GM23338 (cell line): Measurements from ENCODE around the gene TLE2. TPM values are rescaled to one million over a fixed set of nuclear protein-coding genes. Genes with fewer than 3 reads are reported as not detected.

Experiments used
- ATAC-seq: fragments of 200-7000 bp; cut with Tn5 transposase; 3 replicates; pipeline ENCODE4 v1.9.1; 2020
- DNase-seq: peaks from one replicate; pipeline ENCODE4 v3.0.0-alpha.2; 2015; ENCODE audit warnings: low spot score
- H2AFZ ChIP-seq: fragments of 200-600 bp; sonication (generic); 2 replicates; pipeline ENCODE4 v1.8.0; 2016; ENCODE audit warnings: antibody characterized with exemption, mild to moderate bottlenecking, moderate library complexity
- H3F3A ChIP-seq: fragments of 200-600 bp; sonication (generic); replicated peaks from 2 replicates; pipeline ENCODE4 v1.8.0; 2017; ENCODE audit warnings: antibody characterized with exemption, mixed run types, low read depth
- H3K27ac ChIP-seq: fragments of 200-600 bp; sonication (generic); 2 replicates; pipeline ENCODE4 v1.6.1; 2016; ENCODE audit warnings: low read depth
- H3K27me3 ChIP-seq: fragments of 200-600 bp; sonication (generic); 2 replicates; pipeline ENCODE4 v1.8.0; 2016; ENCODE audit warnings: mild to moderate bottlenecking, mixed run types, moderate library complexity; ENCODE audit not compliant: insufficient read depth
- H3K36me3 ChIP-seq: fragments of 200-600 bp; sonication (generic); 2 replicates; pipeline ENCODE4 v1.8.0; 2016; ENCODE audit warnings: mild to moderate bottlenecking; ENCODE audit not compliant: insufficient read depth
- H3K4me1 ChIP-seq: fragments of 200-600 bp; sonication (generic); 2 replicates; pipeline ENCODE4 v1.8.0; 2016; ENCODE audit warnings: mild to moderate bottlenecking, moderate library complexity; ENCODE audit not compliant: insufficient read depth
- H3K4me2 ChIP-seq: fragments of 200-600 bp; sonication (generic); 2 replicates; pipeline ENCODE4 v1.7.1; 2017; ENCODE audit warnings: mixed run types
- H3K4me3 ChIP-seq: fragments of 200-600 bp; sonication (generic); 2 replicates; pipeline ENCODE4 v1.6.1; 2016; ENCODE audit warnings: mixed run types
- H3K79me2 ChIP-seq: fragments of 200-600 bp; sonication (generic); replicated peaks from 2 replicates; pipeline ENCODE4 v1.8.0; 2017; ENCODE audit warnings: mild to moderate bottlenecking; ENCODE audit not compliant: insufficient read depth
- H3K9me2 ChIP-seq: fragments of 200-600 bp; sonication (generic); 2 replicates; pipeline ENCODE4 v1.8.0; 2017; ENCODE audit not compliant: insufficient read depth
- H4K20me1 ChIP-seq: fragments of 200-600 bp; sonication (generic); replicated peaks from 2 replicates; pipeline ENCODE4 v1.8.0; 2017; ENCODE audit warnings: mild to moderate bottlenecking; ENCODE audit not compliant: insufficient read depth
- H3K27ac Mint-ChIP-seq: 2 replicates; pipeline ENCODE4 v1.8.0; 2020; ENCODE audit warnings: inconsistent platforms, mild to moderate bottlenecking, moderate library complexity, mixed read lengths
- H3K27me3 Mint-ChIP-seq: 3 replicates; pipeline ENCODE4 v1.8.0; 2022; ENCODE audit warnings: low read depth, mild to moderate bottlenecking, moderate library complexity, mixed read lengths, inconsistent platforms; ENCODE audit not compliant: insufficient read depth, poor library complexity
- H3K36me3 Mint-ChIP-seq: 3 replicates; pipeline ENCODE4 v1.8.0; 2021; ENCODE audit warnings: low read depth, mild to moderate bottlenecking, inconsistent platforms, moderate library complexity, mixed read lengths
- H3K4me1 Mint-ChIP-seq: 3 replicates; pipeline ENCODE4 v1.8.0; 2020; ENCODE audit warnings: mild to moderate bottlenecking, inconsistent platforms, mixed read lengths
- H3K4me3 Mint-ChIP-seq: 3 replicates; pipeline ENCODE4 v1.8.0; 2021; ENCODE audit warnings: moderate library complexity, mild to moderate bottlenecking, inconsistent platforms, mixed read lengths
- H3K9me3 Mint-ChIP-seq: 3 replicates; pipeline ENCODE4 v1.8.0; 2020; ENCODE audit warnings: moderate library complexity, mild to moderate bottlenecking, inconsistent platforms, mixed read lengths
- ETS1 ChIP-seq: IDR thresholded peaks from 2 replicates; pipeline ENCODE4 v1.6.1; 2016; ENCODE audit warnings: antibody characterized with exemption
- EZH2 ChIP-seq: fragments of 200-600 bp; sonication (generic); IDR thresholded peaks from one replicate; pipeline ENCODE4 v1.8.0; 2017; ENCODE audit warnings: antibody characterized with exemption, mild to moderate bottlenecking, low read depth; ENCODE audit not compliant: unreplicated experiment
- NANOG ChIP-seq: IDR thresholded peaks from 2 replicates; pipeline ENCODE4 v1.6.1; 2016; ENCODE audit warnings: antibody characterized with exemption, borderline replicate concordance
- POLR2AphosphoS5 ChIP-seq: IDR thresholded peaks from 2 replicates; pipeline ENCODE4 v1.6.1; 2016; ENCODE audit warnings: antibody characterized with exemption, low read depth
- STAT1 ChIP-seq: IDR thresholded peaks from one replicate; pipeline ENCODE4 v1.6.1; 2016; ENCODE audit warnings: antibody characterized with exemption; ENCODE audit not compliant: unreplicated experiment
- ZNF114 ChIP-seq: fragments of 250-450 bp; sonication (Bioruptor Pico); IDR thresholded peaks from 2 replicates; pipeline ENCODE4 v1.5.0; 2020; ENCODE audit warnings: mild to moderate bottlenecking, moderate library complexity
- polyA plus RNA-seq: library from polyadenylated mRNA; unstranded; fragments of >200 nt; fragmentation: Nextera tagmentation; extraction: Ambion mirVana; gene quantifications from 2 replicates; pipeline ENCODE4 v1.2.1, GENCODE V29; 2016
- total RNA-seq: library from RNA; depleted of rRNA; stranded (reverse); fragments of >200 nt; shearing (Covaris generic); gene quantifications from 2 replicates; pipeline ENCODE4 v1.2.3, GENCODE V29; 2014
- TF ChIP-seq, protein P1 (sequence below): IDR thresholded peaks from one replicate; pipeline ENCODE4 v1.6.1; 2018; ENCODE audit warnings: antibody characterized with exemption; ENCODE audit not compliant: unreplicated experiment
- TF ChIP-seq, protein P2 (sequence below): fragments of 250-450 bp; sonication (Bioruptor Pico); IDR thresholded peaks from 2 replicates; pipeline ENCODE4 v1.5.0; 2020; ENCODE audit warnings: mild to moderate bottlenecking, moderate library complexity

Gene TLE2
- total and polyA plus RNA-seq, 2 experiments from 2014 or later, result 5.2 to 22.8 TPM

DNA sequence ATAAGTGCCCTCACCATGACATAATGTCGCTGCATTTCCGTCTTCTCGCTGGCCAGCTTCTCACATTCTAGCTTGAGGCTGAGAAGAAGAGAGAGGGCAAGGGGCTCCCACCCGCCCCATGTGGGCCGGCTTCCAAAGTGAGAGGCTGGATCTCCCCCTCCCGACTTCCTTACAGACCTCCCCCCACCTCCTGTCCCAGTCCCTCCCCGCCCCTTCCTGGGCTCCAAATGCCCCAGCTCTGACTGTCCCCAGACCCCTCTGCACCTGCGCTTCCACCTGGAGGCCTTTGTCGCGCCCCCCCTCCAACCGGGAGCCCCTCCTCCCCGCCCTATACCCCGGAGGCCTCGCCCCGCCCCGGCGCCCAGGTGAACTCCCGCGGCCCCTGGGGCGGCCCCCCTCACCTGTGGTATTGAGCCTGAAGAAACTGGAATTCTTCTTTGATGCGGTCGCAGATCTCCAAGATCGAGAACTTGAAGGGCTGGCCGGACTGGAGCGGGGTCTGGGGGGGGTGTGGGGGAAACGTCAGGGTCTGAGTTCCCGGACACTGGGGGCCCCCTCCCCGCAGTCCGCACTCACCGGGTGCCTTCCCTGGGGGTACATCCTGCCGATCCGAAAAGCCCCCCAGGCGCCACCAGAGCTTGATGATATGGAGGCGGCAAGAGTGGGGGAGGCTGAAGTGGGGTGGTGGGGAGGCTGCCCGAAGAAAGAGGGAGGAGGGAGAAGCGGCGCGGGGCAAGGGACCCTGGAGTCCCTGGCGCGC, 595 bp downstream of the TLE2 start:
- H3K9me3 Mint-ChIP-seq, result no peaks in the 10 kb centered on the region
- H3K27me3 Mint-ChIP-seq, result peaks cover 61% of the 10 kb centered on the region
- H3K4me1 Mint-ChIP-seq, result peaks cover 17% of the 10 kb centered on the region; the same call in 2 of the 3 replicates
- peaks cover 91% of the 10 kb centered on the region for H3K27me3 ChIP-seq
- H3K4me1 ChIP-seq, result peaks cover 15% of the 10 kb centered on the region; the same call in 1 of the 2 replicates
- TF ChIP-seq, protein P1, sequence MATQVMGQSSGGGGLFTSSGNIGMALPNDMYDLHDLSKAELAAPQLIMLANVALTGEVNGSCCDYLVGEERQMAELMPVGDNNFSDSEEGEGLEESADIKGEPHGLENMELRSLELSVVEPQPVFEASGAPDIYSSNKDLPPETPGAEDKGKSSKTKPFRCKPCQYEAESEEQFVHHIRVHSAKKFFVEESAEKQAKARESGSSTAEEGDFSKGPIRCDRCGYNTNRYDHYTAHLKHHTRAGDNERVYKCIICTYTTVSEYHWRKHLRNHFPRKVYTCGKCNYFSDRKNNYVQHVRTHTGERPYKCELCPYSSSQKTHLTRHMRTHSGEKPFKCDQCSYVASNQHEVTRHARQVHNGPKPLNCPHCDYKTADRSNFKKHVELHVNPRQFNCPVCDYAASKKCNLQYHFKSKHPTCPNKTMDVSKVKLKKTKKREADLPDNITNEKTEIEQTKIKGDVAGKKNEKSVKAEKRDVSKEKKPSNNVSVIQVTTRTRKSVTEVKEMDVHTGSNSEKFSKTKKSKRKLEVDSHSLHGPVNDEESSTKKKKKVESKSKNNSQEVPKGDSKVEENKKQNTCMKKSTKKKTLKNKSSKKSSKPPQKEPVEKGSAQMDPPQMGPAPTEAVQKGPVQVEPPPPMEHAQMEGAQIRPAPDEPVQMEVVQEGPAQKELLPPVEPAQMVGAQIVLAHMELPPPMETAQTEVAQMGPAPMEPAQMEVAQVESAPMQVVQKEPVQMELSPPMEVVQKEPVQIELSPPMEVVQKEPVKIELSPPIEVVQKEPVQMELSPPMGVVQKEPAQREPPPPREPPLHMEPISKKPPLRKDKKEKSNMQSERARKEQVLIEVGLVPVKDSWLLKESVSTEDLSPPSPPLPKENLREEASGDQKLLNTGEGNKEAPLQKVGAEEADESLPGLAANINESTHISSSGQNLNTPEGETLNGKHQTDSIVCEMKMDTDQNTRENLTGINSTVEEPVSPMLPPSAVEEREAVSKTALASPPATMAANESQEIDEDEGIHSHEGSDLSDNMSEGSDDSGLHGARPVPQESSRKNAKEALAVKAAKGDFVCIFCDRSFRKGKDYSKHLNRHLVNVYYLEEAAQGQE, result no peak
- TF ChIP-seq ETS1 (no peak), EZH2 (peak; percentile 57), POLR2AphosphoS5 (no peak), NANOG (no peak), ZNF114 (no peak), STAT1 (no peak)
- TF ChIP-seq, protein P2, sequence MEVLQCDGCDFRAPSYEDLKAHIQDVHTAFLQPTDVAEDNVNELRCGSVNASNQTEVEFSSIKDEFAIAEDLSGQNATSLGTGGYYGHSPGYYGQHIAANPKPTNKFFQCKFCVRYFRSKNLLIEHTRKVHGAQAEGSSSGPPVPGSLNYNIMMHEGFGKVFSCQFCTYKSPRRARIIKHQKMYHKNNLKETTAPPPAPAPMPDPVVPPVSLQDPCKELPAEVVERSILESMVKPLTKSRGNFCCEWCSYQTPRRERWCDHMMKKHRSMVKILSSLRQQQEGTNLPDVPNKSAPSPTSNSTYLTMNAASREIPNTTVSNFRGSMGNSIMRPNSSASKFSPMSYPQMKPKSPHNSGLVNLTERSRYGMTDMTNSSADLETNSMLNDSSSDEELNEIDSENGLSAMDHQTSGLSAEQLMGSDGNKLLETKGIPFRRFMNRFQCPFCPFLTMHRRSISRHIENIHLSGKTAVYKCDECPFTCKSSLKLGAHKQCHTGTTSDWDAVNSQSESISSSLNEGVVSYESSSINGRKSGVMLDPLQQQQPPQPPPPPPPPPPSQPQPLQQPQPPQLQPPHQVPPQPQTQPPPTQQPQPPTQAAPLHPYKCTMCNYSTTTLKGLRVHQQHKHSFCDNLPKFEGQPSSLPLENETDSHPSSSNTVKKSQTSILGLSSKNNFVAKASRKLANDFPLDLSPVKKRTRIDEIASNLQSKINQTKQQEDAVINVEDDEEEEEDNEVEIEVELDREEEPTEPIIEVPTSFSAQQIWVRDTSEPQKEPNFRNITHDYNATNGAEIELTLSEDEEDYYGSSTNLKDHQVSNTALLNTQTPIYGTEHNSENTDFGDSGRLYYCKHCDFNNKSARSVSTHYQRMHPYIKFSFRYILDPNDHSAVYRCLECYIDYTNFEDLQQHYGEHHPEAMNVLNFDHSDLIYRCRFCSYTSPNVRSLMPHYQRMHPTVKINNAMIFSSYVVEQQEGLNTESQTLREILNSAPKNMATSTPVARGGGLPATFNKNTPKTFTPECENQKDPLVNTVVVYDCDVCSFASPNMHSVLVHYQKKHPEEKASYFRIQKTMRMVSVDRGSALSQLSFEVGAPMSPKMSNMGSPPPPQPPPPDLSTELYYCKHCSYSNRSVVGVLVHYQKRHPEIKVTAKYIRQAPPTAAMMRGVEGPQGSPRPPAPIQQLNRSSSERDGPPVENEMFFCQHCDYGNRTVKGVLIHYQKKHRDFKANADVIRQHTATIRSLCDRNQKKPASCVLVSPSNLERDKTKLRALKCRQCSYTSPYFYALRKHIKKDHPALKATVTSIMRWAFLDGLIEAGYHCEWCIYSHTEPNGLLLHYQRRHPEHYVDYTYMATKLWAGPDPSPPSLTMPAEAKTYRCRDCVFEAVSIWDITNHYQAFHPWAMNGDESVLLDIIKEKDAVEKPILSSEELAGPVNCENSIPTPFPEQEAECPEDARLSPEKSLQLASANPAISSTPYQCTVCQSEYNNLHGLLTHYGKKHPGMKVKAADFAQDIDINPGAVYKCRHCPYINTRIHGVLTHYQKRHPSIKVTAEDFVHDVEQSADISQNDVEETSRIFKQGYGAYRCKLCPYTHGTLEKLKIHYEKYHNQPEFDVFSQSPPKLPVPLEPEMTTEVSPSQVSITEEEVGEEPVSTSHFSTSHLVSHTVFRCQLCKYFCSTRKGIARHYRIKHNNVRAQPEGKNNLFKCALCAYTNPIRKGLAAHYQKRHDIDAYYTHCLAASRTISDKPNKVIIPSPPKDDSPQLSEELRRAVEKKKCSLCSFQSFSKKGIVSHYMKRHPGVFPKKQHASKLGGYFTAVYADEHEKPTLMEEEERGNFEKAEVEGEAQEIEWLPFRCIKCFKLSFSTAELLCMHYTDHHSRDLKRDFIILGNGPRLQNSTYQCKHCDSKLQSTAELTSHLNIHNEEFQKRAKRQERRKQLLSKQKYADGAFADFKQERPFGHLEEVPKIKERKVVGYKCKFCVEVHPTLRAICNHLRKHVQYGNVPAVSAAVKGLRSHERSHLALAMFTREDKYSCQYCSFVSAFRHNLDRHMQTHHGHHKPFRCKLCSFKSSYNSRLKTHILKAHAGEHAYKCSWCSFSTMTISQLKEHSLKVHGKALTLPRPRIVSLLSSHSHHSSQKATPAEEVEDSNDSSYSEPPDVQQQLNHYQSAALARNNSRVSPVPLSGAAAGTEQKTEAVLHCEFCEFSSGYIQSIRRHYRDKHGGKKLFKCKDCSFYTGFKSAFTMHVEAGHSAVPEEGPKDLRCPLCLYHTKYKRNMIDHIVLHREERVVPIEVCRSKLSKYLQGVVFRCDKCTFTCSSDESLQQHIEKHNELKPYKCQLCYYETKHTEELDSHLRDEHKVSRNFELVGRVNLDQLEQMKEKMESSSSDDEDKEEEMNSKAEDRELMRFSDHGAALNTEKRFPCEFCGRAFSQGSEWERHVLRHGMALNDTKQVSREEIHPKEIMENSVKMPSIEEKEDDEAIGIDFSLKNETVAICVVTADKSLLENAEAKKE (CRISPR knock-in tag), result no peak
- H3K4me3 ChIP-seq, result peak overlapping the region; percentile 76
- no peaks in the 10 kb centered on the region for H3F3A ChIP-seq
- no peak overlapping the region for H3K27ac ChIP-seq
- peak overlapping the region; percentile 92 for H2AFZ ChIP-seq
- no peak overlapping the region for H3K27ac Mint-ChIP-seq
- no peaks in the 10 kb centered on the region for H3K36me3 ChIP-seq
- ATAC-seq, result peak; percentile 43
- H3K79me2 ChIP-seq, result no peaks in the 10 kb centered on the region
- peaks cover 2% of the 10 kb centered on the region; the same call in 1 of the 3 replicates for H3K36me3 Mint-ChIP-seq
- H3K4me3 Mint-ChIP-seq, result peak overlapping the region; percentile 66
- no peaks in the 10 kb centered on the region for H4K20me1 ChIP-seq
- no peaks in the 10 kb centered on the region for H3K9me2 ChIP-seq
- H3K4me2 ChIP-seq, result peak overlapping the region; percentile 89
- DNase-seq, result peak; percentile 79
